22Rv1 (cell line): Measurements from ENCODE around the gene SLC26A1.

Source experiments
- CTCF ChIP-seq: fragments of 450-650 bp; IDR thresholded peaks from 2 replicates; pipeline ENCODE4 v1.5.1; 2017; ENCODE audit warnings: mild to moderate bottlenecking
- ZFX ChIP-seq: fragments of 450-650 bp; IDR thresholded peaks from 2 replicates; pipeline ENCODE4 v1.6.1; 2017; ENCODE audit warnings: antibody characterized with exemption, borderline replicate concordance

GRCh38 chr4:1000686-1001260 is 7.6 kb upstream of the SLC26A1 start:
- TF ChIP-seq CTCF: no peak
- no peak for TF ChIP-seq ZFX
